GM21737 (cell line): ENCODE measurements around the gene CTXN3.

Source experiments
- ATAC-seq: cut with Tn5 transposase; IDR thresholded peaks from one replicate; pipeline ENCODE4 v1.9.1; 2021; ENCODE audit warnings: mild to moderate bottlenecking, moderate library complexity; ENCODE audit not compliant: unreplicated experiment

Gene CTXN3

DNA sequence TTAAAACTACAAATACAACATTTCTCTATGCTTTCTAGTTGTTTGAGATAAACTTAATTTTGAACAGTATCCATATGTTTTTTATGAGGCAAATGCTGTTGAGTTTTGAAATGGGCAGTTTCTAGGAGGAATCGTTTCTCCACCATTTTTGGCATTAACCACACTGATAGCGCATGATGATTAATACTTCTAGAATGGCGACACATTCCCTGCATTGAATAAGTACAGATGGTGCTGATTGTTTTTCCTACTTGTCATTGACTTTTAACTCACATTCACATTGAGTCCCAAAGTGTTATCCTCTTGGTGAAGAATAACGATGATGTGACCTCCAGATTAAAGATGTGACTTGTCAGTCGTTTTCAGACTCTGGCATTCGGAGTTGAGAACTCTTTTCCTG lies 47.8 kb downstream of the CTXN3 start:
- no peak for ATAC-seq

GRCh38 chr5:127697894-127698600 lies 49.2 kb downstream of the CTXN3 start:
- ATAC-seq, result no peak

- ATAC-seq, result no peak
Measured at GRCh38 chr5:127699416-127699815, 50.5 kb downstream of the CTXN3 start.

- no peak for ATAC-seq
Measured at GRCh38 chr5:127700237-127700766, 51.4 kb downstream of the CTXN3 start.

DNA sequence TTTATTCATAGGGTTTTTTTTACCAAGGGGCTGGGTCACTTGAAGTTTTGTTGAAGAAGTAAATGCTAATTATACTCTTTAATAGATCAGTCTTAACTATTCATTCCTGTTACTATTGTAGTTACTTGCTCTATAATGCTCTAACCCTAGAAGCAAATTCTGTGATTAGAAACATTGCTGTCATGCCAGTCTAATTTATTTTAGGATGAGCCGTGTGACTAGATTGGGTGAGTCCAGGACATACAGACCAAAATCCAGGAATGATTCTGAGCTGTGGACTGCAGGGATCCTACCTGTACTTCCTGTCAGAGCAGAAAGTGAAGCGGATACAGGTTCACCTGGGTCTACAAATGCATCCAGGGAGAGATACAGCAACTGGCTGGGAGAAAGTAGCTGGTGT lies 53.6 kb downstream of the CTXN3 start:
- no peak for ATAC-seq

- ATAC-seq, result no peak
Measured at GRCh38 chr5:127702926-127703561, 54.2 kb downstream of the CTXN3 start, which contains the start of gene CCDC192. TSS of gene CCDC192 (plus strand) at chr5:127703391. CDS start at chr5:127703446, 55 bp downstream.

DNA sequence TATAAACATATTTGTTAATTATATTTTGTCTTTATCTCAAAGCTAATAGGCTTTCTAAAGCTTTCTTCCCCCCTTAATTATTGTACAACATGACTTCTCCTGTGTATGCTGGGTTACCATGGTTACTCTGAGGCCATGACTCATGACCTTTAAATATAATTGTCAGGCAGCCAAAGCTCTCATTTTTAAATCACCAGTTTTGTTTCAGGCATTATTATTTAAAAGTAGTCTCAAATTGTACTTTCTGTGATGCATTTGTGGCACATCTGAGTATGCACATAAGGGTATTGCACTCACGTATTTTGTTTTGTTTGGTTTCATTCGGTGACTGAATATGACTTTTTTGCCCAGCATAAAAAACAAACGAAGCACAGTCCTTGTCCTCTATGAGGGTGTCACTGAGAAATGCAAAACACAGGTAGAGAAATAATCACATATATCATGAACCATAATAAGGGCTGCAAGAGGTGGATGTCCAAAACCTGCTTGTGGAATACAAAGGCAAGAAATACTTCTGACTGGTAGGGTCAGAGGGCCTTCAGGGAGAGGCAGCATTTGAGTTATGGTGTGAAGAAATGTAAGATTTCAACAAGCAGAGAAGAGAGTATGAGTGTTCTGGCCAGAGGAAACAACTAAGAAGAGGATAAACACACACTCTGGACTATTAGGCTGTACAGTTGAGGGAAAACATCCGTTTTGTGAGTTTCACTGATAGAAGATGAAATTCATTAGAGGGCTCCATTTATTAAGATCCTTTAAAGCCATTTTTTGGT lies 56.4 kb downstream of the CTXN3 start:
- ATAC-seq, result no peak

- ATAC-seq, result no peak
Measured at GRCh38 chr5:127706691-127707090, 57.8 kb downstream of the CTXN3 start.

GRCh38 chr5:127707209-127707608 lies 58.3 kb downstream of the CTXN3 start:
- ATAC-seq, result no peak
